Parathyroid adenoma (tissue), 2 donors: Measurements from ENCODE around the gene NAB2.

ENCODE experiments used
- H2AFZ ChIP-seq: fragments of 300-600 bp; sonication (generic); one replicate; pipeline ENCODE4 v1.7.0; 2017; ENCODE audit warnings: antibody characterized with exemption, mild to moderate bottlenecking
- H3K27ac ChIP-seq: fragments of 300-600 bp; sonication (generic); one replicate; pipeline ENCODE4 v1.7.0; 2017
- H3K27me3 ChIP-seq: fragments of 300-600 bp; sonication (generic); one replicate; pipeline ENCODE4 v1.7.0; 2017; ENCODE audit warnings: low read length; ENCODE audit not compliant: control insufficient read depth, insufficient read depth
- H3K36me3 ChIP-seq: fragments of 300-600 bp; sonication (generic); one replicate; pipeline ENCODE4 v1.7.0; 2017; ENCODE audit warnings: low read length; ENCODE audit not compliant: control insufficient read depth, insufficient read depth
- H3K4me1 ChIP-seq: fragments of 300-600 bp; sonication (generic); one replicate; pipeline ENCODE4 v1.7.0; 2017; ENCODE audit warnings: control low read depth
- H3K4me2 ChIP-seq: fragments of 300-600 bp; sonication (generic); one replicate; pipeline ENCODE4 v1.7.0; 2017; ENCODE audit warnings: low read length
- H3K4me3 ChIP-seq: fragments of 300-600 bp; sonication (generic); one replicate; pipeline ENCODE4 v1.7.0; 2017; ENCODE audit warnings: low read depth, low read length
- H3K79me2 ChIP-seq: fragments of 300-600 bp; sonication (generic); one replicate; pipeline ENCODE4 v1.7.0; 2017; ENCODE audit warnings: control low read depth
- H3K9ac ChIP-seq: fragments of 300-600 bp; sonication (generic); one replicate; pipeline ENCODE4 v1.7.0; 2017; ENCODE audit warnings: mild to moderate bottlenecking
- H3K9me3 ChIP-seq: fragments of 300-600 bp; sonication (generic); one replicate; pipeline ENCODE4 v1.7.0; 2017; ENCODE audit warnings: low read length; ENCODE audit not compliant: control insufficient read depth
- CTCF ChIP-seq: fragments of 300-600 bp; sonication (generic); IDR thresholded peaks from one replicate; pipeline ENCODE4 v1.7.0; 2017; ENCODE audit warnings: antibody characterized with exemption, mild to moderate bottlenecking
- donor health status: primary hyperparathyroidism.

NAB2 gene

DNA sequence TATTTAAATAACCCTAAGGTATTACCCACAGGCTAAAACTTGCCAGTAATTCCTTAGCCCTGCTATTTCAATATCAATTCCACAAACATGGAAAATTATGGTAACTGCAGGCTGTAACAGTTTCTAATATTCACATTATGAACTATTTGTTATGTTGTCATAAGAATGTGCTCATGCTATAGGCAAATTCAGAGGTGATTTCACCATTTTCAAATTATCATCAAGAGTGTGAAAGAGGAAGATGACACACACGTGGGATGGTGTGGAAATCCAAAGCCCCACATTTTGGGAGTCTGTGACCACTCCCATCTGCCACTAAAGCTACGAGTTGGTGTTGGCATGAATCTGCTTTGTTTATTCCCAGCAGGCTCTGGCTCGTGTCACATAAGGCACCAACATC lies 33.1 kb upstream of the NAB2 start:
- H3K9ac ChIP-seq, result no peak overlapping the region
- no peak overlapping the region for H3K4me3 ChIP-seq
- H3K27ac ChIP-seq, result no peak overlapping the region
- H3K79me2 ChIP-seq, result no peaks in the 10 kb centered on the region
- no peak overlapping the region for H3K4me2 ChIP-seq
- H3K27me3 ChIP-seq, result no peaks in the 10 kb centered on the region
- no peak for TF ChIP-seq CTCF
- no peaks in the 10 kb centered on the region for H3K9me3 ChIP-seq
- H3K36me3 ChIP-seq, result no peaks in the 10 kb centered on the region
- H3K4me1 ChIP-seq, result no peaks in the 10 kb centered on the region
- H2AFZ ChIP-seq, result no peak overlapping the region

- no peak for TF ChIP-seq CTCF
- Histone ChIP-seq H3K27ac (no peak overlapping the region), H3K4me1 (no peaks in the 10 kb centered on the region), H3K4me3 (no peak overlapping the region), H3K36me3 (no peaks in the 10 kb centered on the region), H3K4me2 (no peak overlapping the region), H3K27me3 (no peaks in the 10 kb centered on the region), H3K9ac (no peak overlapping the region), H3K9me3 (no peaks in the 10 kb centered on the region), H2AFZ (no peak overlapping the region), H3K79me2 (no peaks in the 10 kb centered on the region)
These were observed 31.7 kb upstream of the NAB2 start for GRCh38 chr12:57057067-57057751.

- H2AFZ ChIP-seq, result no peak overlapping the region
- H3K27me3 ChIP-seq, result no peaks in the 10 kb centered on the region
- TF ChIP-seq CTCF, result no peak
- no peaks in the 10 kb centered on the region for H3K4me1 ChIP-seq
- no peak overlapping the region for H3K27ac ChIP-seq
- H3K4me2 ChIP-seq, result no peak overlapping the region
- H3K9me3 ChIP-seq, result no peaks in the 10 kb centered on the region
- H3K79me2 ChIP-seq, result no peaks in the 10 kb centered on the region
- no peak overlapping the region for H3K4me3 ChIP-seq
- H3K36me3 ChIP-seq, result no peaks in the 10 kb centered on the region
- no peak overlapping the region for H3K9ac ChIP-seq
These were observed 30.5 kb upstream of the NAB2 start for GRCh38 chr12:57058454-57058853.

DNA sequence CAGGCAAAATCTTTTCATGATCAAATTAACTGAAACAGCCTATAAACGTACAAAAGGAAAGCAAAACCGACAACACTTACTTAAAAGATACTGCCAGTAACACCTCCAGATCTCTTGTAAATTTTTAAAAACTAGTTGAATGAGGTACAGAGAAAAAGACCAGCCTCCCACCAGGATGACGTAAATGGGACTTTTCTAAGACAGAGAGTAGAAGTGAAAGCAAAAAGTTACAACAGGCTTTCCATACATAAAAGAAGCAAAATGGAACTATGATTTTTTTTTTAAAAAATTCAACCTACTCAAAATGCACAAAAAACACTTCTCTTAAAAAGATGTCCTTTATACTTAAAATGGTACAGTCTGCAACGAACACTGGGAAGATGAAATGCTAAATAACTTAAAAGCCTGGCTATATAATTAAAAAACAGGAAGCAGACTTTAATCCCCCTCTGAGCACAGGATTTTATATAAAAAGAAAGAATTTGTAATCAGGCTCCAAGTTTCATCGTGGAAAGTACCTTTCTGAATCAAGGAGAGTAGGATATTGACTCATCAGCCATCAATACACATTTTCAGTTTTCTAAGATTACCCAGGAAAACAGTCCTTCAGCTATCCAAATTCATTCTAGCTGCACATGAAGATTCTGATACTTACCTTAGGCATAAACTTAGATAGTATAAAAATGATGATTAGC lies 24.8 kb upstream of the NAB2 start:
- Histone ChIP-seq H2AFZ (no peak overlapping the region), H3K27ac (no peak overlapping the region), H3K9me3 (no peaks in the 10 kb centered on the region), H3K36me3 (no peaks in the 10 kb centered on the region), H3K9ac (no peak overlapping the region), H3K27me3 (no peaks in the 10 kb centered on the region), H3K4me3 (no peak overlapping the region), H3K4me1 (no peaks in the 10 kb centered on the region), H3K4me2 (no peak overlapping the region), H3K79me2 (no peaks in the 10 kb centered on the region)
- no peak for TF ChIP-seq CTCF

GRCh38 chr12:57066245-57066644 lies 22.7 kb upstream of the NAB2 start:
- Histone ChIP-seq H3K79me2 (no peaks in the 10 kb centered on the region), H3K27ac (no peak overlapping the region), H3K4me1 (peaks cover 4% of the 10 kb centered on the region), H3K4me2 (no peak overlapping the region), H2AFZ (no peak overlapping the region), H3K9ac (no peak overlapping the region), H3K9me3 (no peaks in the 10 kb centered on the region), H3K27me3 (no peaks in the 10 kb centered on the region), H3K36me3 (no peaks in the 10 kb centered on the region), H3K4me3 (no peak overlapping the region)
- TF ChIP-seq CTCF, result no peak
